NOMO-1 (cell line): ENCODE measurements around the gene SLC28A2.
"Not testable (repeated sequence)": the region's sequence is repeated elsewhere in the genome, so short reads cannot be mapped to it uniquely, and the experiment has no call there.

Experiments used
- DNase-seq, 2 experiments: peaks; one replicate each; lab custom pipeline; 2025; ENCODE audit not compliant: unreplicated experiment in 2 of 2; lab: John Stamatoyannopoulos, UW

SLC28A2 gene

DNA sequence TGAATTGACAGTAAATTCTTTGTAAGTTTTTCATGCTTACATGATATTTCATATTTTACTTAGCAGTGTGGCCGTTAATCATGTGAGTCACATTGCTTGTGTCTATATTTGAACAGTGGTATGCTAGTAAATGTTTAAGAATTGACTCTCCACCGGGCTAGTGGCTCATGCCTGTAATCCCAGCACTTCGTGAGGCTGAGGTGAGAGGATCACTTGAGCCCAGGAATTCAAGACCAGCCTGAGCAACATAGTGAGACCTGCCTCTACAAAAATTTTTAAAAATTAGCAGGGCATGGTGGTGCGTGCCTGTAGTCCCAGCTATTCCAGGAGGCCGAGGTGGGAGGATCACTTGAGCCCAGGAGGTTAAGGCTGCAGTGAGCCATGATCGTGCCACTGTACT is 2.8 kb downstream of the SLC28A2 start:
- DNase-seq: not testable (repeated sequence)

DNA sequence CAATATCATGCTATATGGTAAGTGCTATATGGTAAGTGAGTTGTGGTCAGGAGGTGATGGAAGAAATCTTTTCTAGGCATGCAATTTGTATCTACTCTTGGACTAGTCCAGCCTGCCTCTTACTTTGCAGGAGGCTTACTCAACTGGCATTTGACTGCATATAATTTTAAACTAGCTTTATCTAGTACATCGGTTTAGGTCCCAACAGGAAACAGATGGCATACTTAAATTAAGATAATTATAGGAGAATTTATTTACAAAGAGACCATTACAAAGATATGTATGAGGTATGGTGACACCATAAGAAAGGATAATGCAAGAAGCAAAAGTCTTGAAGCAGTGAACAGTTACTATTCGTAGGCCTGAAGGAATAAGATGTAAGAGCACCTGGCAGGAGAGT is 7.8 kb downstream of the SLC28A2 start:
- no peak for DNase-seq

DNA sequence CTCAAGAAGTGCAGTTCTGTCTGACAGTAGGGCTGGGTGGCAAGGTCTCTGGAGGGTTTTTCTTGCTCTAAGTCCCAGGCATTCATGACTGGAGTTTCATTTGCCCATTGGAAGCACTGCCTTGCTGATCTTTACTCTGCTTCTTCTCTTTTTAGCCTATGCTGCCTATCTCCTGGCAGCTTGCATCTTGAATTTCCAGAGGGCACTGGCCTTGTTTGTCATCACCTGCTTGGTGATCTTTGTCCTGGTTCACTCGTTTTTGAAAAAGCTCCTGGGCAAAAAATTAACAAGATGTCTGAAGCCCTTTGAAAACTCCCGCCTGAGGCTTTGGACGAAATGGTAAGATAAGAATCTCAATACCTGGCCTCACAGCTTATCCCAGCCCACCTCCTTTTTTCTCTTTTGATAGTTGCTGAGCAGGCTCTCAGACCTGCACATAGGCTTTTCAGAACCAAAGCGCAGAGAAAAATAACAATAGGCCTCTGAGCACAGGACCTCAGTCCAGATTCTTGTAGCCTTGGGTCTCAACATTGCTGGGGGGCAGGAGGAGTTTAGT is 10.9 kb downstream of the SLC28A2 start:
- DNase-seq: no peak

GRCh38 chr15:45263854-45264253 is 11.8 kb downstream of the SLC28A2 start:
- DNase-seq: no peak

DNA sequence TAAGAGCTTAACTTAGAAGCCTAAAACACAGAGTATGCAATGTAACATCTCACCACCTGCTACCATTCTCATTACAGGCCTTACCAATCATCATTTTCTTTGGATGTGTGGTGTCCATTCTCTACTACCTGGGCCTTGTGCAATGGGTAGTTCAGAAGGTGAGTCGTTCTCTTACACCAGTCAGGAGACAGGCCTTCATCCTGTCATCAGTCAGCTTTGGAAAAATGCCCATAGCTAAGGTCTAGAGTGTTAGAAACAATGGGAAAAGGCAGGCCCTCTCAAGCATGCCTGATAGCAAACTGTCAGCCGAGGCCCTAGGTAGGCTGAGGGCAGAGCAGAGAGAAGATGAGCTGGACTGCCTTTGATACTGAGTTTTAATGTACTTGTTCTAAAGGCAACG is 13.5 kb downstream of the SLC28A2 start:
- no peak for DNase-seq

GRCh38 chr15:45268135-45268534 is 16.1 kb downstream of the SLC28A2 start:
- no peak for DNase-seq

- no peak for DNase-seq
Measured at GRCh38 chr15:45274636-45275380, 22.8 kb downstream of the SLC28A2 start.

DNA sequence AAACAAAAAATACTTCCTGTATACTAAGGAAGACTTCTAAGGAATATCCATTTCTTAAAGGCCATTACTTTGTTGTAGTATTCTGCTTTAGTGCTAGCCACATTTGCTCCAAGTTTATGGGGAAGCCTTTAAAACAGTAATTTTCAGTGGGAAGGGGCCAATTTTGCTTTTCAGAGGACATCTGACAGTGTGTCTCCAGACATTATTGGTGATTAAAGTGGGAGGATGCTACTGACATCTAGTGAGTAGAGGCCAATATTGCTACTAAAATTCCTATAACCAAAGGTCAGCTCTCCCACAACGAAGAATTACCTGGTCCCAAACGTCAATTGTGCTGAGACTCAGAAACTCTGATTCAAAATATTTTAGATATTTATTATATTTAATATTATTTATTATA is 24.8 kb downstream of the SLC28A2 start:
- peak in 1 of 2 experiments; percentile 17 for DNase-seq

GRCh38 chr15:45279024-45279698 is 27.1 kb downstream of the SLC28A2 start:
- DNase-seq: peak; percentile 96 to 99

GRCh38 chr15:45285413-45285812 is 33.4 kb downstream of the SLC28A2 start:
- DNase-seq: no peak

- no peak for DNase-seq
Measured at GRCh38 chr15:45287390-45287956, 35.4 kb downstream of the SLC28A2 start.

- no peak for DNase-seq
Measured at GRCh38 chr15:45288947-45289346, 36.9 kb downstream of the SLC28A2 start.

DNA sequence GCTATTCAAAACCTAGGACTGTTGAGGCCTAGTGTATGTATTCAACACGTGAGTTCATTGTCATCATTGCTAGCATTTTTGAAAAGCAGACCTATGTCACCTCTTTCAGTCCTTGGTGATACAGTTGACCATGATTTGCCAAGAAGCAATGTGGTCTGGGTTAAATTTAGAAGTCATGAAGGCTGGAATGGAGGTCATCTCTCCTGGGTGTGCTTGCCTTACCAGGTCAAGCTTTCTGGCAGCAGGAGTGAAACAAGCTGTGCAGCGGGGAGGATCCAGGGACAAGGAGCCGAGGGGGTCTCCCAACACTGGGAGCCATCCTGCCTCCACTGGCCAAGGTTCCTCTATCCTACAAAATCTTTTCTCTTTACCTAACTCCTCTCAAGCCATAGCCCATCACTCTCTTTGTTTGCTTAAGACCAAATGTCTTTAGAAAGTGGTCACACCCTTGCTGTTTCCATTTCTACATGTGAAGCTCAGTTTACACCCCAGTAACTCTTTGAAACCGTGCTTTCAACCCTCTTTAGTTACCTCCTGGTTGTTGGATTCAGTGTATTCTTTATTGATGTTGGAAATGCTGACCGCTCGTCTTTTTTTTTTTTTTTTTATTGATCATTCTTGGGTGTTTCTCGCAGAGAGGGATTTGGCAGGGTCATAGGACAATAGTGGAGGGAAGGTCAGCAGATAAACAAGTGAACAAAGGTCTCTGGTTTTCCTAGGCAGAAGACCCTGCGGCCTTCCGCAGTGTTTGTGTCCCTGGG is 40.0 kb downstream of the SLC28A2 start:
- no peak for DNase-seq

DNA sequence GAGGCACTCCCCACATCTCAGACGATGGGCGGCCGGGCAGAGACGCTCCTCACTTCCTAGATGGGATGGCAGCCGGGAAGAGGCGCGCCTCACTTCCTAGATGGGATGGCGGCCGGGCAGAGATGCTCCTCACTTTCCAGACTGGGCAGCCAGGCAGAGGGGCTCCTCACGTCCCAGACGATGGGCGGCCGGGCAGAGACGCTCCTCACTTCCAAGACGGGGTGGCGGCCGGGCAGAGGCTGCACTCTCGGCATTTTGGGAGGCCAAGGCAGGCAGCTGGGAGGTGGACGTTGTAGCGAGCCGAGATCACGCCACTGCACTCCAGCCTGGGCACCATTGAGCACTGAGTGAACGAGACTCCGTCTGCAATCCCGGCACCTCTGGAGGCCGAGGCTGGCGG is 41.3 kb downstream of the SLC28A2 start:
- not testable (repeated sequence) for DNase-seq

- DNase-seq: not testable (repeated sequence)
Measured at GRCh38 chr15:45298964-45299378, 46.9 kb downstream of the SLC28A2 start.

- DNase-seq: no peak
Measured at GRCh38 chr15:45304711-45305110, 52.7 kb downstream of the SLC28A2 start.

DNA sequence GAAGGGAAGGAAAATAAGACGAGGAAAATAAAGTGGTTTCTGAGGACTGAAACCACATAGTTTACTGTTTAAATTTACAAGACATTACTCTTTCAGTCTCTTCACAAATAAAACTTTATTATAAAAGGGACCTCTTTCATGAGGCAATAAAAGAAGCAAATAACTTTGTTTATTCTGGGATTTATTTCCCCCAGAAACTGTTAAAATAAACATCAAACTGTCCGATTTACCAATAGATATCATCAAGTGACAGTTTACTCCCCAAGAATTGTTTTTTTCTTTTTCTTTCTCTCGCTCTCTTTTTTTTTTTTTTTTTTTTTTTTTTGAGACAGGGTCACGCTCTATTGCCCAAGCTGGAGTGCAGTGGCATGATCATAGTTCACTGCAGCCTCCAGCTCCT is 54.1 kb downstream of the SLC28A2 start:
- DNase-seq: no peak

DNA sequence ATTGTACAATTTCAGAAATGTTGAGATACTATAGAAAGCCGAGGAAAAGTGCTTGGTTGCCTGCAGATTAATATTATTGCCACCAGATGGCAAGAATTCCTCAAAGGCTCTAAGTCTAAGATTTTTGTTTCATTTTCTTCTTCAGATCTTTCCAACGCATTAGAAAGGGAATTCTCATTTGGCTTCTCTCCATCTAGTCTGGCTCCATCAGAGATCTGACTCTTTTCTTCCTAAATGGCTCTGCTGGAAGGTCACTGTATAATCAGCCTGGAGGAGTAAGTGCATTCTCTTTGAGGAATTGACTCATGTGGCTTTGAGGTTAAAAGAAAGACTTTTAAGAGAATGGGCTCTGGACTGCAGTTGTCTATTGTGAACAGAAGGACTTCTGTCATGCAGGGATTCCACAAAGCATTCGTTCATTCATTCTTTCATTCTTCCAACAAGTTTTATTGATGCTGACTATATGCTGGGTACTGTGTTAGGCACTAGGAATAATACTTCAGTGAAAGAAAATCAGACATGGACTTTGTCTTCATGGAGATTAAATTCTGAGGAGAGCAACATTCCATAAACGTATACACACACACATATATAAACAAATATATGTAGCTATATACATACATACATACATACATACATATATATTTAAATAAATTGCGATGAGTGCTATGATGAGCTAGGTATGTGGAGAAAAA is 55.3 kb downstream of the SLC28A2 start:
- DNase-seq: peak; percentile 6 to 21

DNA sequence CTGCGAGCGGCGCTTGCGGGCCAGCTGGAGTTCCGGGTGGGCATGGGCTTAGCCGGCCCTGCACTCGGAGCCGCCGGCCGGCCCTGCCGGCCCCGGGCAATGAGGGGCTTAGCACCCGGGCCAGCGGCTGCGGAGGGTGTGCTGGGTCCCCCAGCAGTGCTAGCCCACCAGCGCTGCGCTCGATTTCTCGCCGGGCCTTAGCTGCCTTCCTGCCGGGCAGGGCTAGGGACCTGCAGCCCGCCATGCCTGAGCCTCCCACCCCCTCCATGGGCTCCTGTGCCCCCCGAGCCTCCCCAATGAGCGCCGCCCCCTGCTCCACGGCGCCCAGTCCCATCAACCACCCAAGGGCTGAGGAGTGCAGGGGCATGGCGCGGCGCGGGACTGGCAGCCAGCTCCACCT is 62.1 kb downstream of the SLC28A2 start:
- DNase-seq: not testable (repeated sequence)

GRCh38 chr15:45314960-45315359 is 62.9 kb downstream of the SLC28A2 start:
- peak; percentile 23 to 41 for DNase-seq
